ENCODE measurements around the gene SERPINF2. TPM values are rescaled to one million over a fixed set of nuclear protein-coding genes. Genes with fewer than 3 reads are reported as not detected.
"Not testable (repeated sequence)": the region's sequence is repeated elsewhere in the genome, so short reads cannot be mapped to it uniquely, and the experiment has no call there.

The SERPINF2 gene
- polyA plus RNA-seq, 1 donor from 2014 or later: not detected

GRCh38 chr17:1764705-1765104, 22.0 kb downstream of the SERPINF2 start:
- not testable (repeated sequence) for H2AFZ ChIP-seq (ENCODE audit: low read depth, low read length); H3K9me3 ChIP-seq (ENCODE audit: low read length); H3K79me2 ChIP-seq (replicated peaks; ENCODE audit: insufficient read depth, low read length); H3K36me3 ChIP-seq (ENCODE audit: insufficient read depth, low read length); H4K20me1 ChIP-seq (ENCODE audit: insufficient read depth); H3F3A ChIP-seq (ENCODE audit: insufficient read depth, low read length, poor library complexity, severe bottlenecking); H3K4me3 ChIP-seq (ENCODE audit: low read length); H3K9me2 ChIP-seq (ENCODE audit: insufficient read depth, low read length); H3K27me3 ChIP-seq (ENCODE audit: insufficient read depth, low read depth, low read length); H3K4me2 ChIP-seq (ENCODE audit: low read length); H3K9ac ChIP-seq (ENCODE audit: low read length); H3K27ac ChIP-seq (ENCODE audit: low read length)

- Histone ChIP-seq H2AFZ (ENCODE audit: low read depth, low read length) (no peak overlapping the region), H4K20me1 (ENCODE audit: insufficient read depth) (no peaks in the 10 kb centered on the region), H3K9me3 (ENCODE audit: low read length) (no peaks in the 10 kb centered on the region), H3K4me2 (ENCODE audit: low read length) (no peak overlapping the region), H3K4me3 (ENCODE audit: low read length) (no peak overlapping the region), H3K79me2 (replicated peaks; ENCODE audit: insufficient read depth, low read length) (no peaks in the 10 kb centered on the region), H3F3A (ENCODE audit: insufficient read depth, low read length, poor library complexity, severe bottlenecking) (no peaks in the 10 kb centered on the region), H3K36me3 (ENCODE audit: insufficient read depth, low read length) (no peaks in the 10 kb centered on the region), H3K9me2 (ENCODE audit: insufficient read depth, low read length) (no peaks in the 10 kb centered on the region), H3K27me3 (ENCODE audit: insufficient read depth, low read depth, low read length) (no peaks in the 10 kb centered on the region), H3K9ac (ENCODE audit: low read length) (no peak overlapping the region), H3K27ac (ENCODE audit: low read length) (no peak overlapping the region)
- no peak for TF ChIP-seq CTCF (IDR thresholded peaks at IDR 0.05; ENCODE audit: poor library complexity, severe bottlenecking)
- TF ChIP-seq MXI1 (conservative IDR thresholded peaks at IDR 0.05; ENCODE audit: poor library complexity, severe bottlenecking): no peak
- no peak for TF ChIP-seq SMC3 (conservative IDR thresholded peaks at IDR 0.05; ENCODE audit: poor library complexity)
- no peak for TF ChIP-seq RAD21 (conservative IDR thresholded peaks at IDR 0.05)
- TF ChIP-seq TAF1 (IDR thresholded peaks at IDR 0.05; ENCODE audit: low read depth): no peak
- TF ChIP-seq REST (IDR thresholded peaks at IDR 0.05; ENCODE audit: borderline replicate concordance): no peak
- no peak for TF ChIP-seq POLR2AphosphoS5 (IDR thresholded peaks at IDR 0.05)
- no peak for TF ChIP-seq EZH2 (IDR thresholded peaks at IDR 0.05; ENCODE audit: borderline replicate concordance, insufficient read depth, low read length, poor library complexity, severe bottlenecking)
- no peak for TF ChIP-seq EP300 (conservative IDR thresholded peaks at IDR 0.05; ENCODE audit: poor library complexity, severe bottlenecking)
Measured at GRCh38 chr17:1765576-1765975, 22.9 kb downstream of the SERPINF2 start.

Data from neural cell (in vitro differentiated cells).